Measurements from ENCODE around the gene KCNV2. TPM values are rescaled to one million over a fixed set of nuclear protein-coding genes. Genes with fewer than 3 reads are reported as not detected.

The KCNV2 gene
- total RNA-seq, 1 donor from 2014 or later: not detected

- no peaks in the 10 kb centered on the region for H3K4me1 Mint-ChIP-seq (ENCODE audit: low read depth, unreplicated experiment)
Observed at GRCh38 chr9:2740616-2741015, 23.3 kb downstream of the KCNV2 start.

GRCh38 chr9:2741441-2742158 lies 24.3 kb downstream of the KCNV2 start:
- H3K4me1 Mint-ChIP-seq (ENCODE audit: low read depth, unreplicated experiment): no peaks in the 10 kb centered on the region
- no peak for DNase-seq
- H3K36me3 Mint-ChIP-seq (ENCODE audit: unreplicated experiment): peaks cover 4% of the 10 kb centered on the region
- no peaks in the 10 kb centered on the region for H3K9me3 Mint-ChIP-seq (ENCODE audit: unreplicated experiment)
- no peak overlapping the region for H3K27ac Mint-ChIP-seq (ENCODE audit: unreplicated experiment)
- H3K27me3 Mint-ChIP-seq (ENCODE audit: unreplicated experiment): peaks cover 4% of the 10 kb centered on the region
- no peak overlapping the region for H3K4me3 Mint-ChIP-seq (ENCODE audit: unreplicated experiment)
- no peak for TF ChIP-seq CTCF (IDR thresholded peaks at IDR 0.05; ENCODE audit: partially characterized antibody, unreplicated experiment)

More at GRCh38 chr9:2740616-2741015, 23.3 kb downstream of the KCNV2 start:
- Mint-ChIP-seq H3K27me3 (ENCODE audit: unreplicated experiment) (peaks cover 4% of the 10 kb centered on the region), H3K27ac (ENCODE audit: unreplicated experiment) (no peak overlapping the region), H3K9me3 (ENCODE audit: unreplicated experiment) (no peaks in the 10 kb centered on the region), H3K36me3 (ENCODE audit: unreplicated experiment) (no peaks in the 10 kb centered on the region), H3K4me3 (ENCODE audit: unreplicated experiment) (no peak overlapping the region)
- no peak for DNase-seq
- TF ChIP-seq CTCF (IDR thresholded peaks at IDR 0.05; ENCODE audit: partially characterized antibody, unreplicated experiment): no peak

- Mint-ChIP-seq H3K4me3 (ENCODE audit: unreplicated experiment) (no peak overlapping the region), H3K9me3 (ENCODE audit: unreplicated experiment) (no peaks in the 10 kb centered on the region), H3K36me3 (ENCODE audit: unreplicated experiment) (peaks cover 4% of the 10 kb centered on the region), H3K27me3 (ENCODE audit: unreplicated experiment) (peaks cover 4% of the 10 kb centered on the region), H3K27ac (ENCODE audit: unreplicated experiment) (no peak overlapping the region), H3K4me1 (ENCODE audit: low read depth, unreplicated experiment) (no peaks in the 10 kb centered on the region)
- no peak for TF ChIP-seq CTCF (IDR thresholded peaks at IDR 0.05; ENCODE audit: partially characterized antibody, unreplicated experiment)
- DNase-seq: no peak
Observed at GRCh38 chr9:2742214-2742613, 24.9 kb downstream of the KCNV2 start.

- H3K36me3 Mint-ChIP-seq (ENCODE audit: unreplicated experiment): peaks cover 4% of the 10 kb centered on the region
- TF ChIP-seq CTCF (IDR thresholded peaks at IDR 0.05; ENCODE audit: partially characterized antibody, unreplicated experiment): no peak
- H3K9me3 Mint-ChIP-seq (ENCODE audit: unreplicated experiment): no peaks in the 10 kb centered on the region
- H3K4me1 Mint-ChIP-seq (ENCODE audit: low read depth, unreplicated experiment): no peaks in the 10 kb centered on the region
- no peak overlapping the region for H3K4me3 Mint-ChIP-seq (ENCODE audit: unreplicated experiment)
- H3K27me3 Mint-ChIP-seq (ENCODE audit: unreplicated experiment): peaks cover 4% of the 10 kb centered on the region
- no peak overlapping the region for H3K27ac Mint-ChIP-seq (ENCODE audit: unreplicated experiment)
- DNase-seq: no peak
Observed at GRCh38 chr9:2743937-2744529, 26.7 kb downstream of the KCNV2 start.

All from glutamatergic neuron (in vitro differentiated cells).